ENCODE results near the gene CORO1C.
A peak's percentile ranks its signal among the peaks of the same experiment; 100 is the strongest.

CORO1C gene

GRCh38 chr12:108714866-108715265, 16.5 kb downstream of the CORO1C start:
- TF ChIP-seq, protein P1, sequence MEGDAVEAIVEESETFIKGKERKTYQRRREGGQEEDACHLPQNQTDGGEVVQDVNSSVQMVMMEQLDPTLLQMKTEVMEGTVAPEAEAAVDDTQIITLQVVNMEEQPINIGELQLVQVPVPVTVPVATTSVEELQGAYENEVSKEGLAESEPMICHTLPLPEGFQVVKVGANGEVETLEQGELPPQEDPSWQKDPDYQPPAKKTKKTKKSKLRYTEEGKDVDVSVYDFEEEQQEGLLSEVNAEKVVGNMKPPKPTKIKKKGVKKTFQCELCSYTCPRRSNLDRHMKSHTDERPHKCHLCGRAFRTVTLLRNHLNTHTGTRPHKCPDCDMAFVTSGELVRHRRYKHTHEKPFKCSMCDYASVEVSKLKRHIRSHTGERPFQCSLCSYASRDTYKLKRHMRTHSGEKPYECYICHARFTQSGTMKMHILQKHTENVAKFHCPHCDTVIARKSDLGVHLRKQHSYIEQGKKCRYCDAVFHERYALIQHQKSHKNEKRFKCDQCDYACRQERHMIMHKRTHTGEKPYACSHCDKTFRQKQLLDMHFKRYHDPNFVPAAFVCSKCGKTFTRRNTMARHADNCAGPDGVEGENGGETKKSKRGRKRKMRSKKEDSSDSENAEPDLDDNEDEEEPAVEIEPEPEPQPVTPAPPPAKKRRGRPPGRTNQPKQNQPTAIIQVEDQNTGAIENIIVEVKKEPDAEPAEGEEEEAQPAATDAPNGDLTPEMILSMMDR (IDR thresholded peaks at IDR 0.05; ENCODE audit: insufficient read depth, low read depth, low read length, missing control alignments) = no peak
- no peak overlapping the region for H3K4me3 ChIP-seq (ENCODE audit: low read depth, low read length)
- no peak for DNase-seq (ENCODE audit: low read depth)

GRCh38 chr12:108713471-108713870, 17.8 kb downstream of the CORO1C start:
- TF ChIP-seq, protein P1 (IDR thresholded peaks at IDR 0.05; ENCODE audit: insufficient read depth, low read depth, low read length, missing control alignments) = no peak
- DNase-seq (ENCODE audit: low read depth) = no peak
- H3K4me3 ChIP-seq (ENCODE audit: low read depth, low read length) = no peak overlapping the region

- DNase-seq (ENCODE audit: low read depth) = no peak
- H3K4me3 ChIP-seq (ENCODE audit: low read depth, low read length) = no peak overlapping the region
- TF ChIP-seq, protein P1 (IDR thresholded peaks at IDR 0.05; ENCODE audit: insufficient read depth, low read depth, low read length, missing control alignments) = no peak
Observed at GRCh38 chr12:108712925-108713203, 18.5 kb downstream of the CORO1C start.

DNA sequence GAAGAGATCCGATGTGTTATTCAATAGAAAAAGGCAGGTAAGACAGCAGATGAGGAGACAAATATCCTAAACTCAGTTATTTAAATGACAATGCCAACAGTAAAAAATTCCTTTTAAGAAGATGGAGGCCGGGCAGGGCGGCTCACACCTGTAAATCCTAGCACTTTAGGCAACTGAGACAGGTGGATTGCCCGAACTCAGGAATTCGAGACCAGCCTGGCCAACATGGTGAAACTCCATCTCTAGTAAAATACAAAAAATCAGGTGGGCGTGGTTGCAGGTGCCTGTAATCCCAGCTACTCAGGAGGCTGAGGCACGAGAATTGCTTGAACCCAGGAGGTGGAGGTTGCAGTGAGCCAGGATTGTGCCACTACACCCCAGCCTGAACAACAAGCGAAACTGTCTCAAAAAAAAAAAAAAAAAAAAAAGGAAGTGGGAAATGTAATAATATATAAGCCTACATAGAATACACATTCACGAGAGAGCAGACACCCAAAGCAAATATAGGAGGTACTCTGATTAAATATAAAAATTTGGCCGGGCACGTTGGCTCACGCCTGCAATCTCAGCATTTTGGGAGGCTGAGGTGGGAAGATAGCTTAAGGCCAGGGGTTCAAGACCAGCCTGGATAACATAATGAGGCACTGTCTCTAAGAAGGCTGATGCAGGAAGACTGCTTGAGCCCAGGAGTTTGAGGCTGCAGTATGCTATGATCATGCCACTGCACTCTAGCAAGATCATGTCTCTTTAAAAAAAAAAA, 19.0 kb downstream of the CORO1C start:
- DNase-seq (ENCODE audit: low read depth) = peak; percentile 31
- no peak overlapping the region for H3K4me3 ChIP-seq (ENCODE audit: low read depth, low read length)
- TF ChIP-seq, protein P1 (IDR thresholded peaks at IDR 0.05; ENCODE audit: insufficient read depth, low read depth, low read length, missing control alignments) = no peak

DNA sequence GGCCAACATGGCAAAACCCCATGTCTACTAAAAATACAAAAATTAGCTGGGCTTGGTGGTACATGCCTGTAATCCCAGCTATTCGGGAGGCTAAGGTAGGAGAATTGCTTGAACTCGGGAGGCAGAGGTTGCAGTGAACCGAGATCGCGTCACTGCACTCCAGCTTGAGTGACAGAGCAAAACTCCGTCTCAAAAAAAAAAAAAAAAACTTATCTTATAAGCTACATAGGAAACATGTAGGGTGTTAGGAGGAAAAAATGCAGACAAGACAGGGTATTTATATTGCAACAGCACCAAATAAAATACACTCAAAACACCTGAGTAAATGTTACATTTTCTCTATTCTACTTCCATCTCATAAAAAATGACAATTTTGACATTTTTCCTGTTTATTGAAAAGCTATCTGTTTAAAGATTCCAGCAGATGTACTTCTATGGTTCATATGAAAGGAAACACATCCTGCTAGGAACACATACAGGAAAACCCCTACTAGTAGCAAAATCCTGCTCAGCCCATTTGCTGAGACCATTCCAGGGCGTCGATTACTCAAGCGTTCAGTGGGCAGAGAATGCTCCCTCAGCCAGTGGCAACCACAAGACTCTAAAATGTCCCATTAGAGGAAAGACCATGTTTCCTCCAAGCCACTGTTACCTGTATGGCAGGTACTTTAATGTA, 19.7 kb downstream of the CORO1C start:
- no peak for DNase-seq (ENCODE audit: low read depth)
- TF ChIP-seq, protein P1 (IDR thresholded peaks at IDR 0.05; ENCODE audit: insufficient read depth, low read depth, low read length, missing control alignments) = no peak
- H3K4me3 ChIP-seq (ENCODE audit: low read depth, low read length) = no peak overlapping the region

DNA sequence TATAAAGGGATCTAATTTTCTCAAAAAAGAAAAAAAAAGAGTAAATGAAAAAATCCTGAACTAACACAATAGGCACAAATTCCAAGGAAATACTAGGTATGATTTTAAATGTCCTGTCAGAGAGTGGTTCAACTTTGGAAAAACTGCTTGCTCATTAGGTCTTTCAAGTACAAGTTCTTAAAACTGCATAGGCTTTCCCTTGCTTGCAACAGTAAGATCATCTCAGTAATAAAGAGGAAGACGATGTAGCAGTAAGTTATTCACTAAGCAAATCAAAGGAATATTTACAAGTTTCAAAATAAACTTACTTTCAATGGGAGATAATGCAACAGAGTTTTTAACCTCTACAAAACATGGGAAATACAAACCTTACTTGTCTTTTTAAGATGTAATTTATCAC, 21.6 kb downstream of the CORO1C start:
- TF ChIP-seq, protein P1 (IDR thresholded peaks at IDR 0.05; ENCODE audit: insufficient read depth, low read depth, low read length, missing control alignments) = no peak
- no peak overlapping the region for H3K4me3 ChIP-seq (ENCODE audit: low read depth, low read length)

More for the DNA sequence above, 21.6 kb downstream of the CORO1C start:
- DNase-seq (ENCODE audit: low read depth) = no peak

Data from GM12865 (cell line).